Measurements from ENCODE around the gene PROP1.

GRCh38 chr5:177963966-177964365 is 32.1 kb downstream of the PROP1 start:
- no peak for TF ChIP-seq POLR2A (IDR thresholded peaks at IDR 0.05)
- TF ChIP-seq CTCF (IDR thresholded peaks at IDR 0.05) = no peak
